ENCODE results near the gene ARRDC5.
"Not testable (repeated sequence)": the region's sequence is repeated elsewhere in the genome, so short reads cannot be mapped to it uniquely, and the experiment has no call there.

Gene ARRDC5

GRCh38 chr19:4851551-4852290 lies 51.0 kb downstream of the ARRDC5 start:
- Histone ChIP-seq H3K4me3 (ENCODE audit: insufficient read length, low read depth) (no peak overlapping the region), H3K36me3 (ENCODE audit: insufficient read depth, insufficient read length, low read length) (peaks cover 82% of the 10 kb centered on the region), H3K9ac (ENCODE audit: insufficient read length, low read depth) (no peak overlapping the region), H3K27me3 (ENCODE audit: insufficient read depth, insufficient read length) (no peaks in the 10 kb centered on the region), H3K9me3 (ENCODE audit: insufficient read depth, low read length) (no peaks in the 10 kb centered on the region), H3K4me1 (ENCODE audit: insufficient read depth, insufficient read length) (peaks cover 2% of the 10 kb centered on the region)
- TF ChIP-seq ZNF274 (IDR thresholded peaks at IDR 0.05; ENCODE audit: low read depth, low read length) (no peak), YY1 (IDR thresholded peaks at IDR 0.05; ENCODE audit: insufficient read depth, insufficient read length) (no peak), SUZ12 (IDR thresholded peaks at IDR 0.05; ENCODE audit: extremely low read depth, insufficient read depth, insufficient read length) (no peak)
- DNase-seq (ENCODE audit: low read depth, low spot score) = peak; percentile 62

GRCh38 chr19:4849019-4849418 lies 53.7 kb downstream of the ARRDC5 start:
- TF ChIP-seq ZNF274 (IDR thresholded peaks at IDR 0.05; ENCODE audit: low read depth, low read length) = no peak
- TF ChIP-seq YY1 (IDR thresholded peaks at IDR 0.05; ENCODE audit: insufficient read depth, insufficient read length) = no peak
- no peak for TF ChIP-seq SUZ12 (IDR thresholded peaks at IDR 0.05; ENCODE audit: extremely low read depth, insufficient read depth, insufficient read length)
- H3K9me3 ChIP-seq (ENCODE audit: insufficient read depth, low read length) = no peaks in the 10 kb centered on the region
- no peak for DNase-seq (ENCODE audit: low read depth, low spot score)

GRCh38 chr19:4847190-4847973 lies 55.3 kb downstream of the ARRDC5 start:
- H3K4me1 ChIP-seq (ENCODE audit: insufficient read depth, insufficient read length) = peaks cover 2% of the 10 kb centered on the region
- peaks cover 80% of the 10 kb centered on the region for H3K36me3 ChIP-seq (ENCODE audit: insufficient read depth, insufficient read length, low read length)
- no peak overlapping the region for H3K4me3 ChIP-seq (ENCODE audit: insufficient read length, low read depth)
- TF ChIP-seq ZNF274 (IDR thresholded peaks at IDR 0.05; ENCODE audit: low read depth, low read length) = no peak
- TF ChIP-seq SUZ12 (IDR thresholded peaks at IDR 0.05; ENCODE audit: extremely low read depth, insufficient read depth, insufficient read length) = no peak
- no peak for TF ChIP-seq YY1 (IDR thresholded peaks at IDR 0.05; ENCODE audit: insufficient read depth, insufficient read length)
- no peak for DNase-seq (ENCODE audit: low read depth, low spot score)
- H3K27me3 ChIP-seq (ENCODE audit: insufficient read depth, insufficient read length) = no peaks in the 10 kb centered on the region
- H3K9ac ChIP-seq (ENCODE audit: insufficient read length, low read depth) = no peak overlapping the region
- H3K9me3 ChIP-seq (ENCODE audit: insufficient read depth, low read length) = no peaks in the 10 kb centered on the region

More at GRCh38 chr19:4849019-4849418, 53.7 kb downstream of the ARRDC5 start:
- Histone ChIP-seq H3K4me1 (ENCODE audit: insufficient read depth, insufficient read length) (peaks cover 2% of the 10 kb centered on the region), H3K36me3 (ENCODE audit: insufficient read depth, insufficient read length, low read length) (peaks cover 78% of the 10 kb centered on the region), H3K4me3 (ENCODE audit: insufficient read length, low read depth) (no peak overlapping the region), H3K9ac (ENCODE audit: insufficient read length, low read depth) (no peak overlapping the region), H3K27me3 (ENCODE audit: insufficient read depth, insufficient read length) (no peaks in the 10 kb centered on the region)

GRCh38 chr19:4845975-4846374 lies 56.7 kb downstream of the ARRDC5 start:
- DNase-seq (ENCODE audit: low read depth, low spot score); H3K9me3 ChIP-seq (ENCODE audit: insufficient read depth, low read length); H3K4me1 ChIP-seq (ENCODE audit: insufficient read depth, insufficient read length); H3K9ac ChIP-seq (ENCODE audit: insufficient read length, low read depth); H3K4me3 ChIP-seq (ENCODE audit: insufficient read length, low read depth); H3K27me3 ChIP-seq (ENCODE audit: insufficient read depth, insufficient read length): not testable (repeated sequence)
- H3K36me3 ChIP-seq (ENCODE audit: insufficient read depth, insufficient read length, low read length) = peaks cover 74% of the 10 kb centered on the region

GRCh38 chr19:4844348-4845179 lies 58.1 kb downstream of the ARRDC5 start:
- no peak overlapping the region for H3K9ac ChIP-seq (ENCODE audit: insufficient read length, low read depth)
- H3K27me3 ChIP-seq (ENCODE audit: insufficient read depth, insufficient read length) = no peaks in the 10 kb centered on the region
- DNase-seq (ENCODE audit: low read depth, low spot score) = no peak
- H3K36me3 ChIP-seq (ENCODE audit: insufficient read depth, insufficient read length, low read length) = peaks cover 72% of the 10 kb centered on the region
- H3K4me3 ChIP-seq (ENCODE audit: insufficient read length, low read depth) = no peak overlapping the region
- no peaks in the 10 kb centered on the region for H3K4me1 ChIP-seq (ENCODE audit: insufficient read depth, insufficient read length)
- TF ChIP-seq YY1 (IDR thresholded peaks at IDR 0.05; ENCODE audit: insufficient read depth, insufficient read length) = no peak
- TF ChIP-seq ZNF274 (IDR thresholded peaks at IDR 0.05; ENCODE audit: low read depth, low read length) = no peak
- H3K9me3 ChIP-seq (ENCODE audit: insufficient read depth, low read length) = no peaks in the 10 kb centered on the region

GRCh38 chr19:4843647-4843965 lies 59.1 kb downstream of the ARRDC5 start:
- H3K27me3 ChIP-seq (ENCODE audit: insufficient read depth, insufficient read length) = no peaks in the 10 kb centered on the region
- no peak for DNase-seq (ENCODE audit: low read depth, low spot score)
- H3K9me3 ChIP-seq (ENCODE audit: insufficient read depth, low read length) = no peaks in the 10 kb centered on the region
- no peaks in the 10 kb centered on the region for H3K4me1 ChIP-seq (ENCODE audit: insufficient read depth, insufficient read length)
- no peak overlapping the region for H3K4me3 ChIP-seq (ENCODE audit: insufficient read length, low read depth)
- no peak overlapping the region for H3K9ac ChIP-seq (ENCODE audit: insufficient read length, low read depth)
- TF ChIP-seq YY1 (IDR thresholded peaks at IDR 0.05; ENCODE audit: insufficient read depth, insufficient read length) (no peak), SUZ12 (IDR thresholded peaks at IDR 0.05; ENCODE audit: extremely low read depth, insufficient read depth, insufficient read length) (no peak)
- H3K36me3 ChIP-seq (ENCODE audit: insufficient read depth, insufficient read length, low read length) = peaks cover 73% of the 10 kb centered on the region
